Gastroesophageal sphincter (tissue), 4 donors: ENCODE data around the gene TBC1D7. TPM values are rescaled to one million over a fixed set of nuclear protein-coding genes. Genes with fewer than 3 reads are reported as not detected.

Experiments used
- ATAC-seq: fragments of 150-250 bp; one replicate; pipeline ENCODE4 v1.9.1; 2016; ENCODE audit warnings: mild to moderate bottlenecking, moderate library complexity
- H3K27ac ChIP-seq, 4 donors: fragments of 200-600 bp; sonication (generic) in 3 of 4; 1 replicate in 3 of 4; 2 replicates in 1 of 4; pipeline ENCODE4 v1.5.1; 2016 to 2019
- H3K27me3 ChIP-seq: fragments of 200-600 bp; sonication (generic); one replicate; pipeline ENCODE4 v1.5.1; 2019
- H3K36me3 ChIP-seq, 2 donors: fragments of 200-600 bp; sonication (generic); one replicate each; pipeline ENCODE4 v1.5.1; 2019; ENCODE audit warnings: control low read depth in 1 of 2
- H3K4me1 ChIP-seq, 3 donors: fragments of 200-600 bp; sonication (generic); 1 replicate in 2 of 3; 2 replicates in 1 of 3; pipeline ENCODE4 v1.5.1; 2016 to 2019; ENCODE audit warnings: control low read depth in 2 of 3
- H3K4me3 ChIP-seq, 2 donors: fragments of 200-600 bp; sonication (generic); one replicate each; pipeline ENCODE4 v1.5.1; 2019; ENCODE audit warnings: mild to moderate bottlenecking in 1 of 2, moderate library complexity in 1 of 2
- H3K9me3 ChIP-seq, 3 donors: fragments of 200-600 bp; sonication (generic); one replicate each; pipeline ENCODE4 v1.5.1; 2017 to 2019; ENCODE audit warnings: control low read depth in 2 of 3
- CTCF ChIP-seq, 4 experiments: fragments of 200-600 bp in 2 of 4; fragments of 450-650 bp in 2 of 4; sonication (generic) in 1 of 4; IDR thresholded peaks; one replicate each; pipeline ENCODE4 v1.5.1; 2017 to 2019; ENCODE audit warnings: antibody characterized with exemption in 4 of 4, mild to moderate bottlenecking in 2 of 4, moderate library complexity in 2 of 4
- EP300 ChIP-seq: sonication (generic); formaldehyde crosslinking; IDR thresholded peaks from one replicate; pipeline ENCODE4 v1.6.1; 2017; ENCODE audit warnings: antibody characterized with exemption, mild to moderate bottlenecking
- POLR2A ChIP-seq, 2 donors: fragments of 450-650 bp; IDR thresholded peaks; one replicate each; pipeline ENCODE4 v1.6.1; 2017; ENCODE audit warnings: antibody characterized with exemption in 2 of 2, mild to moderate bottlenecking in 2 of 2, moderate library complexity in 1 of 2
- POLR2AphosphoS5 ChIP-seq: sonication (generic); formaldehyde crosslinking; IDR thresholded peaks from one replicate; pipeline ENCODE4 v1.6.1; 2017; ENCODE audit warnings: antibody characterized with exemption
- WGBS, 2 donors: methylation state at CpG; one replicate each; pipeline ENCODE4 v1.1.5; 2018; ENCODE audit warnings: low coverage in 1 of 2; 5-methylcytosine and 5-hydroxymethylcytosine counted together
- total RNA-seq, 4 donors: library from RNA; depleted of rRNA; stranded (reverse); fragments of >200 nt; gene quantifications; one replicate each; pipeline ENCODE4 v1.1.0, GENCODE V29; 2016

The TBC1D7 gene
- total RNA-seq, 4 donors from 2014 or later = 5.1 to 14.5 (median 7.3) TPM

DNA sequence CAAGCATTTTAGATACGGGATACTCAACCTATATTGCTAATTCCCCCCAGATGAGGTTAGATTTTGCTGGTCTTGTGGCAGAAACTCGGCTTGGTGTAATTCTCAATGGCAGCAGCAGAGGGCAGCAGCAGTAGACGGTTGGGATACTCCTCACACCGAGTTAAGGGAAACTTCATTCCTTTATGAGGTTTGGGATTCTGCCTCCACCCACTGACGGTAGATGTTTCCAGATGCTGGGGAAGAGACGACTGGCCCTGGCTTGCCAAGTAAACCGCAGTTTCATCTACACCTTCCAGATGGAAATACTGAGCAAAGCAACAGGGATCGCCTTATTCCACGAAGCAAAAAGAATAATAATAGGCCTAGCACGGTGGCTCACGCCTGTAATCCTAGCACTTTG is 8.2 kb upstream of the TBC1D7 start:
- Histone ChIP-seq H3K4me3 (no peak overlapping the region), H3K27me3 (no peaks in the 10 kb centered on the region), H3K27ac (peak overlapping the region in 1 of 4 donors; percentile 18), H3K36me3 (no peaks in the 10 kb centered on the region), H3K4me1 (peaks cover 0 to 6% (median 0%) of the 10 kb centered on the region in 3 donors), H3K9me3 (peaks cover 0 to 6% (median 0%) of the 10 kb centered on the region in 3 donors)
- ATAC-seq = peak; percentile 81
- no peak for TF ChIP-seq POLR2AphosphoS5
- TF ChIP-seq CTCF (IDR thresholded peaks at IDR 0.05) = peak; percentile 90 to 95 (median 92)
- WGBS, 2 donors = 0% methylated on average over 3 to 6 of the region's 11 CpGs

GRCh38 chr6:13334953-13335352 is 6.6 kb upstream of the TBC1D7 start:
- 30 to 40% methylated on average over 2 to 3 of the region's 3 CpGs for WGBS, 2 donors
- Histone ChIP-seq H3K4me3 (no peak overlapping the region), H3K4me1 (peaks cover 0 to 6% (median 0%) of the 10 kb centered on the region in 3 donors), H3K27ac (no peak overlapping the region), H3K36me3 (no peaks in the 10 kb centered on the region), H3K9me3 (no peaks in the 10 kb centered on the region), H3K27me3 (no peaks in the 10 kb centered on the region)
- ATAC-seq = no peak
- no peak for TF ChIP-seq EP300

DNA sequence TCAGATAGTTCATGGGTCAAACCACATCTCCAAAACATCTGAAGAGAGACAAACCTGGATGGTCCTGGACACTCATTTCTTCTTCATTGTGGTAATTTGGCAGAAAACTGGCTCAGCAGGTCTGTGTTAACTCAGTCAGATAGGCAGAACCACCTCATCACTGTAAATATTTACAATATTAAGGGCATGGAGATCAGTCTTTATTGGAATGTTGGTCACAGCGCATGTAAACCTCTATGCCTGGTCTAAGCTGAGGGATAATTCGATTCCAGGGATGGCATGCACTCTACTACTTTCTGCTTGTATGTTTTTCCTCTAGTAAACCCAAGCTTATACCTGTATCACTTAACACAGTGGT is 4.0 kb upstream of the TBC1D7 start:
- no peak overlapping the region for H3K4me3 ChIP-seq
- no peaks in the 10 kb centered on the region for H3K9me3 ChIP-seq
- WGBS, 2 donors = 22 to 65% methylated on average over 1 to 2 of the region's 2 CpGs
- TF ChIP-seq CTCF (IDR thresholded peaks at IDR 0.05) (no peak), POLR2AphosphoS5 (no peak), EP300 (no peak), POLR2A (IDR thresholded peaks at IDR 0.05) (no peak)
- H3K27ac ChIP-seq = no peak overlapping the region
- no peaks in the 10 kb centered on the region for H3K27me3 ChIP-seq
- no peak for ATAC-seq
- peaks cover 0 to 19% (median 4%) of the 10 kb centered on the region in 3 donors for H3K4me1 ChIP-seq
- H3K36me3 ChIP-seq = no peaks in the 10 kb centered on the region

- H3K27me3 ChIP-seq = no peaks in the 10 kb centered on the region
- TF ChIP-seq CTCF (IDR thresholded peaks at IDR 0.05) = peak; percentile 36 to 67 (median 48)
- TF ChIP-seq EP300 = no peak
- WGBS, 2 donors = 39 to 43% methylated on average over 11 of the region's 13 CpGs
- no peak overlapping the region for H3K4me3 ChIP-seq
- no peak overlapping the region for H3K27ac ChIP-seq
- H3K4me1 ChIP-seq = peaks cover 0 to 24% (median 4%) of the 10 kb centered on the region in 3 donors
- no peak for ATAC-seq
- no peaks in the 10 kb centered on the region for H3K36me3 ChIP-seq
- H3K9me3 ChIP-seq = no peaks in the 10 kb centered on the region
Measured at GRCh38 chr6:13331516-13332348, 3.4 kb upstream of the TBC1D7 start.

GRCh38 chr6:13328875-13329183 is 492 bp upstream of the TBC1D7 start:
- 0 to 3% methylated on average over 1 to 2 of the region's 2 CpGs for WGBS, 2 donors
- no peak for TF ChIP-seq POLR2AphosphoS5
- no peak for TF ChIP-seq EP300
- TF ChIP-seq CTCF (IDR thresholded peaks at IDR 0.05) = no peak
- no peak for TF ChIP-seq POLR2A (IDR thresholded peaks at IDR 0.05)

More at GRCh38 chr6:13328875-13329183, 492 bp upstream of the TBC1D7 start:
- peak overlapping the region; percentile 47 to 71 for H3K4me3 ChIP-seq
- H3K4me1 ChIP-seq = peaks cover 0 to 20% (median 4%) of the 10 kb centered on the region in 3 donors
- no peak for ATAC-seq
- peaks cover 0 to 20% of the 10 kb centered on the region in 2 donors for H3K36me3 ChIP-seq
- peak overlapping the region; percentile 58 to 94 (median 90) for H3K27ac ChIP-seq
- no peaks in the 10 kb centered on the region for H3K9me3 ChIP-seq
- no peaks in the 10 kb centered on the region for H3K27me3 ChIP-seq
